HUES6 (cell line): ENCODE results near the gene DDX41.

Source experiments
- H3K27ac ChIP-seq: 2 replicates; pipeline ENCODE4 v1.7.0; 2013; ENCODE audit warnings: low read depth, mild to moderate bottlenecking, low read length, inconsistent platforms
- H3K27me3 ChIP-seq: 2 replicates; pipeline ENCODE4 v1.6.1; 2013; ENCODE audit warnings: low read length; ENCODE audit not compliant: control insufficient read depth, insufficient read depth
- H3K36me3 ChIP-seq: 2 replicates; pipeline ENCODE4 v1.6.1; 2013; ENCODE audit warnings: low read length; ENCODE audit not compliant: control insufficient read depth, insufficient read depth
- H3K4me1 ChIP-seq: 2 replicates; pipeline ENCODE4 v1.6.1; 2013; ENCODE audit warnings: low read length; ENCODE audit not compliant: control insufficient read depth, insufficient read depth
- H3K4me3 ChIP-seq: 2 replicates; pipeline ENCODE4 v1.5.1; 2013; ENCODE audit warnings: low read depth, low read length
- H3K9ac ChIP-seq: one replicate; pipeline ENCODE4 v1.6.1; 2013; ENCODE audit warnings: mild to moderate bottlenecking, low read length
- H3K9me3 ChIP-seq: 2 replicates; pipeline ENCODE4 v1.6.1; 2013; ENCODE audit warnings: low read depth, low read length; ENCODE audit not compliant: control insufficient read depth, insufficient read depth

Gene DDX41

DNA sequence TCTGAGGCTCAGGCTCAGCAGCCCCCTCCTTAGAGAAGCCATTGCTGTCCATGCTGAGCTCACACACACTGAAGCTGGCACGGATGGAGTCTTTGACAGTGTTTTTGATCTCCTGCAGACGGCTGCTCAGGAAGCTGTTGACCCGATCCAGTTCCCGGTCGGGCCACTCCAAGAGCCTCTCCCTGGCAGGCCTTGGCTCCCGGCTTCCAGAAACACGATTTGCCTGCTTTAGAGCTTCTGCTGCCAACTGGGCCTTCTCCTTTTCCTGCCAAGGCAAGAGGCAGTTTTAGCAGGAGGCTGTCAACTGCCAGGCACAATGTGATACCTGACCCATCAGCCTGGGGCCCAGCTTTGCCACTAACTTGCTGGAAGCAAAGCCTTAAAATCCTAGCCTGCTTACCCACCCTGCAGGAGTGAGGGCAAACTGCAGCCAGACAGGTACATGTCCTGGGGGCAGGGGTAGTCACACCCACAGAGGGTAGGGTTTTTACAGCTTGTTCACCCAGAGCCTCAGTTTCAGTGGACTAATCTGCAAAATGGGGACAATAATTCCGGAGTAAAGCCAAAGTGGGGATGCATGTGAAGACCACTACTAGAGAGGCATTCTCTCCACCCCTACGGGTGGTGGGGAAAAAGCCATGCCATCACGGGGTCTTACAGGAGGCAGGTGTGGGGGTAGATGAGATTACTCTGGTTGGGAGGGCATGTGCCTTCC is 8.3 kb upstream of the DDX41 start:
- Histone ChIP-seq H3K27ac (no peak overlapping the region), H3K9me3 (no peaks in the 10 kb centered on the region), H3K9ac (no peak overlapping the region), H3K36me3 (peaks cover 94% of the 10 kb centered on the region), H3K27me3 (no peaks in the 10 kb centered on the region), H3K4me1 (no peaks in the 10 kb centered on the region), H3K4me3 (no peak overlapping the region)

DNA sequence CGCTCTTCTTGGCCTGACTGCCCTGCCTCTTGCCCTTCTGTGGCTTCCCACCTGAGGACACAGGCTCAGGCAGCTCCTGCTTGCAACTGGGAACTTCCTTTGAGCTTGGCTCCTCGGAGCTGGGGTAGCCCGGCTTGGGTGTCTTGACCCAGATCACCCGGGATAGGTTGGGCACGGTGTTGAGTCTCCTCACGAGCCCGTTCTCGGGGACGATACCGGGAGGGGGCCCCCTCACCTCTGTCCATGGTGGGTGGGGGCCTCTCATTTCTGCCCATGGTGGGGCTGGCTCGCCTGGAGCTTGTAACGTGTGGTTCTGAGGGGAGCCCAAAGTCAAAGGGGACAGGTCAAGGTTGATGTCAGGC is 7.8 kb upstream of the DDX41 start:
- no peak overlapping the region for H3K9ac ChIP-seq
- H3K4me3 ChIP-seq, result no peak overlapping the region
- no peaks in the 10 kb centered on the region for H3K27me3 ChIP-seq
- no peaks in the 10 kb centered on the region for H3K9me3 ChIP-seq
- no peaks in the 10 kb centered on the region for H3K4me1 ChIP-seq
- peaks cover 94% of the 10 kb centered on the region for H3K36me3 ChIP-seq
- H3K27ac ChIP-seq, result no peak overlapping the region

DNA sequence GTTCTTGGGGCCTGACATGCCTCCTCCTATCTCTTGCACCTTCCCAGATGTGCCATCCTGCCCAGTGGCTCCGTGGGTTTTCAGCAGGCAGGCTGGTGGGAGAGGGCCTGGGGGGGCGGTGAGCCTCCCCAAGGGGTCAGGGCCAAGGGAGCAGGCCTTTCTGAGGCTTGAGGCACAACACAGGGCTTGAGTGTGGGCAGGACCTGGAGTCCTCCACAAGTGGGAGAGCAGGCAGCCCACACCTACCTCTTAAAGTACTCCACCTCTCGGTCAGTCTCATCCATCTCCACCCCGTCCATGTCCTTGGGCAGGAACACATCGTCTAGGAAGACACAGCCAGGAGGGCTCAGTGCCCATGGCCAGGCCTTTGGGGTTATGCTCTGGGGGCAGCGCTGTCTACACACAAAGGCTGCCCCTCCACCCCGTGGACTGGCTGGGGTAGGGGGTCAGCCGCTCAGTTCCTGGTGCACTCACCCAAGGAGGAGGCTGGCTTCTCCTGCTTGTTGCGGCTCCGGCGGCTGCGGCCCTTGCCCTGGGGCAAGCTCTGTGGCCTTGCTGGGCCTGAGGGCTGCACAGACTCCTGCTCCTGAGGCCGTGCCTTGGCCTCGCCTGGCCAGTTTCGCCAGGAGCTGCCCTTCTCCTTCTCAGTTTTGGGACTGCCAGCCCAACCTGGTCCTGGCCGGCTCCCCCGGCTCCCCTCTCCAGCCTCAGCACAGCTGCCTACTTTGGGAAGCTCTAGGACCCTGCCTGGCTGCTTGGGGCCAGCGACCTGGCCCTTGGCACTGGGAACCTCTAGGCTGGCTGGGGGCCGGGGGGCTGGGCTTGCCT is 7.2 kb upstream of the DDX41 start:
- Histone ChIP-seq H3K36me3 (peaks cover 94% of the 10 kb centered on the region), H3K9me3 (no peaks in the 10 kb centered on the region), H3K9ac (no peak overlapping the region)

DNA sequence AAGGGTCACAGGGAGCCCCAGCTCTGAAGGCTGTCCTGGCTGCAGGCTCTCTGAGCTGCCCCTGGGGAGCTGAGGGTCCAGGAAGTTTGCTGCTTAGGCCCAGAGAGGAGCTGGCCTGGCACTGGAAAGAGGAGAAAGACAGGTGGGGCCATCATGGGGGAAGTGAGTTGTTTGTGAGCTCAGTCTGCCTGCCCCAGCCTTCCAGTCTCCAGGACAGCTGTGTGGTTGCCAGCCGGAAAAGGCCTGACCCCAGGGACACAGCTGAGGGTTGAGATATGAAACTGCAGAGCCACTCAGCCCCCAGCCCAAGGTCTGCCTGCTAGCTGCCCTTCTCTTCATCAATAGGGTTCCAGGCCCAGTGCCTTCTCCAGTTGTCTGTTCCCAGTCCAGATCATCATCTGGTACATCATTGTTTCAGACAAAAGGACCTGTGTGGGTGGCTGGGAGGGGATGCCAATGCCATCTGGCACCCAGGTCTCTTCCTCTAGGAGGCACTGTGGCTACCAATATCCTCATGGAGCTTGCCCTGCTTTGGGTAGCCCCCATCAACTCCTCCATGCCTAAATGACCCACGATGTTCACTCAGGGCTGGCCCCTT is 4.3 kb upstream of the DDX41 start:
- no peak overlapping the region for H3K9ac ChIP-seq
- H3K9me3 ChIP-seq, result no peaks in the 10 kb centered on the region
- peaks cover under 1% of the 10 kb centered on the region; the same call in 1 of the 2 replicates for H3K4me1 ChIP-seq
- no peaks in the 10 kb centered on the region for H3K27me3 ChIP-seq
- peaks cover 66% of the 10 kb centered on the region for H3K36me3 ChIP-seq
- no peak overlapping the region for H3K27ac ChIP-seq
- H3K4me3 ChIP-seq, result no peak overlapping the region

More for the DNA sequence above, 7.2 kb upstream of the DDX41 start:
- Histone ChIP-seq H3K27ac (no peak overlapping the region), H3K27me3 (no peaks in the 10 kb centered on the region), H3K4me3 (no peak overlapping the region), H3K4me1 (no peaks in the 10 kb centered on the region)

DNA sequence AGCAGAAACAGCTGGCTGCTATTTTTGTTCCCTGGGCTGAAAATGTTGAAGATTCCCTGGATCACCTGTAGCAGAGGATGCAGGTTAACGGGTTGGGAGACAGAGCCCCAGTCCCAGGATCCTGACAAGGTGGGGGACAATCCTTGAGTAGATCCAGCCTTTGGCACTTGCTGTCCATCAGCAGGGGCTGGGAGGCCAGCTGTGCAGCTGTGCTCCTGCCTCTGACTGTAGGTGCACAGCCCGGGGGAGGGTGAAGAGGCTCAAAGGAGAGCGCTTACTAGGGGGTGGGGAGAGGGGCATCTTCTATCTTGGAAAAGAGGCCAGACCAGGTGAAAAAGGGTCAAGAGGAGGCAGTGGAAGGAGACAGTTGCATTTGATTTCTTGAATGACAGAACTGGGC is 3.5 kb upstream of the DDX41 start:
- Histone ChIP-seq H3K9me3 (no peaks in the 10 kb centered on the region), H3K27ac (no peak overlapping the region), H3K27me3 (no peaks in the 10 kb centered on the region), H3K36me3 (peaks cover 66% of the 10 kb centered on the region), H3K4me3 (no peak overlapping the region), H3K4me1 (peaks cover 6% of the 10 kb centered on the region; the same call in 1 of the 2 replicates), H3K9ac (no peak overlapping the region)

DNA sequence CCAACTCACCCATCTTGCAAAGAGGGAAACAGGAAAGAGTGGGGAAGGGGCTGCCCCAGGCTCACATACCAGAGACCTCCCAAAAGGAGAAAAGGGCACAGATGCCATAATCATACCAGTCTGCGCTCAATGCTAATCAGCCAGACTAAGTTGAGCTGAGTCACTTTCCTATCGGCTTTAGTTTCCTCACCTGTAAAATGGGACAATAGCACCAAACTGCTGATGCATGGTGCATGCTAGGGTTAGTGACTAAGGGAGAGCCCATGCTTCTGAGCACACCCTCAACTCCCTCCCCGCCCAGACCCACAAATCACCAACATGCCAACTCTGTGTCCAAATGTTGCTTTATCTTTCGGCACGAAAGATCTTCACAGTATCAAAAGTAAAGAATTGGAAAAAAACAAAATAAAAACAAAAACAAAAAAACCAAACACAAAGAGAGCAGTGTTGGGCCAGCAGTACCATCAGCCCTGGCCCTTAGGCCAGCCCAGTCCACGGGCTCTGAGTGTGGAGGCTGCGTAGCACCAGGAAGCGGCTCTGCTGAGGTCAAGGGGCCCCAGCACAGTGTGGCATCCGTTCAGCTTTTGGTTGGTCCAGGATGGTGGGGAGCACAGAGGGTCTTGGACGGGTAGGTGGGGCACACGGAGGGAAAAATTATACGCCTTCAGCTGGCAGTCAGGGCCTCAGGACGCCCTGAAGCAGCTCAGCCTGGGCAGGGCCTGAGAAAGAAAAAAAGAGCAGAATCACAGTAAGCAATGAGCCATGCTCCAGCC is 2.9 kb upstream of the DDX41 start:
- peaks cover 66% of the 10 kb centered on the region for H3K36me3 ChIP-seq
- no peak overlapping the region for H3K27ac ChIP-seq
- H3K4me3 ChIP-seq, result no peak overlapping the region
- H3K9me3 ChIP-seq, result no peaks in the 10 kb centered on the region
- no peak overlapping the region for H3K9ac ChIP-seq
- no peaks in the 10 kb centered on the region for H3K27me3 ChIP-seq
- peaks cover 6% of the 10 kb centered on the region; the same call in 1 of the 2 replicates for H3K4me1 ChIP-seq

DNA sequence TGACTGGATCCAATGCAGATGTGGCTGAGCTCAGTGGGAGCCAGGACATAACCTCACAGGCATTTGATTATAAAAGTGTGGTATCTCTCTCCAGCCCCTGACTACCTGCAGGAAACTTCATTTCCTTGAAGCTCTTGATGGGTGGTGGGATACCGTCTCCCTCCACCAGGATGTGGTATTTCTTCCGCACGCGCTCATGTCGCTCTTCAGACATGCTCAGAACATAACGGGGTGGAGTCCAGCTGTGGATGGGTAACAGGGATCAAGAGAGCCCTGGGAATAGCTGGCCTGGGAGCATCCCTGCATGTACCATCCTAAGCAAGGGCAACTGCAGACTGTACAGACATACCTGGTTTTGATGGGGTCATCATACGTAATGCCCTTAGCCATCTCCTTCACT is 1.2 kb downstream of the DDX41 start:
- Histone ChIP-seq H3K9me3 (no peaks in the 10 kb centered on the region), H3K27ac (no peak overlapping the region), H3K4me3 (peak overlapping the region; percentile 97), H3K36me3 (peaks cover 72% of the 10 kb centered on the region), H3K27me3 (no peaks in the 10 kb centered on the region), H3K9ac (peak overlapping the region; percentile 98), H3K4me1 (peaks cover 8% of the 10 kb centered on the region; the same call in 1 of the 2 replicates)

DNA sequence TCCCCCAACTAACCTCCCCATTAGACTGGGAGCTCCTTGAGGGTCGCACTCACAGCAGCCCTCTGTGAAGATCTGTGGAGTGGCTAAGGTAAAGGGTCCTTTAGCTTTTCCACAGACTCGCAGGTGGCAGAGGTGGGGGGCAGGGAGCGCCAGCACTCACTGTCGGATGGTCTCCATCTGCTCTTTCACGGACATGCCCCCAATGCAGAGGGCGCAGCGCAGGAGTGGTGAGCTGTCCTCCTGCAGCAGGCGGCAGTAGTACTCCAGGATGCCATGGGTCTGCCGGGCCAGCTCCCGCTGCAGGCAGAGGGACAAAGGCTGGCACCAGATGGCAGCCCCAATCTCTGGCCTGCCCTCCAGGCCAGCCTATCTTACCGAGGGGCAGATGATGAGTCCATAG is 2.2 kb downstream of the DDX41 start:
- Histone ChIP-seq H3K36me3 (peaks cover 64% of the 10 kb centered on the region), H3K4me1 (peaks cover 16% of the 10 kb centered on the region), H3K9me3 (no peaks in the 10 kb centered on the region), H3K9ac (no peak overlapping the region), H3K4me3 (no peak overlapping the region), H3K27me3 (no peaks in the 10 kb centered on the region), H3K27ac (no peak overlapping the region)

DNA sequence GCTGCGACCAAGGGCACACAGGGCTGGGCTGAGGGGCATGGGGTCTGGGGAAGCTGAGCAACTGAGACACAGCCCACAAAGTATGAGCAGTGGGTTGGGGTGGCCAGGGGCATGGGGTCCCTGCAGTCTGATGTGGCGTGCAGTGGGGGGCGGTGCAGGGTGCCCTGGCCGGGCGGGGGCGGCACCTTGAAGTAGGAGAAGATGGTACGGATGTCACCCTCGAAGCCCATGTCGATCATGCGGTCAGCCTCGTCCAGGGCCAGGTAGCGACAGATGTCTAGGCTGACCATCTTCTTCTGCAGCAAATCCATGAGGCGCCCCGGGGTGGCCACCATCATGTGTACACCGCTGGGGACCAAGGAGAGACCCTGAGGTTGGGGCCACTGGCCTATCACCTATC is 3.3 kb downstream of the DDX41 start:
- H3K27ac ChIP-seq, result no peak overlapping the region
- no peak overlapping the region for H3K4me3 ChIP-seq
- no peaks in the 10 kb centered on the region for H3K27me3 ChIP-seq
- no peak overlapping the region for H3K9ac ChIP-seq
- H3K36me3 ChIP-seq, result peaks cover 57% of the 10 kb centered on the region
- no peaks in the 10 kb centered on the region for H3K9me3 ChIP-seq
- peaks cover 25% of the 10 kb centered on the region for H3K4me1 ChIP-seq

DNA sequence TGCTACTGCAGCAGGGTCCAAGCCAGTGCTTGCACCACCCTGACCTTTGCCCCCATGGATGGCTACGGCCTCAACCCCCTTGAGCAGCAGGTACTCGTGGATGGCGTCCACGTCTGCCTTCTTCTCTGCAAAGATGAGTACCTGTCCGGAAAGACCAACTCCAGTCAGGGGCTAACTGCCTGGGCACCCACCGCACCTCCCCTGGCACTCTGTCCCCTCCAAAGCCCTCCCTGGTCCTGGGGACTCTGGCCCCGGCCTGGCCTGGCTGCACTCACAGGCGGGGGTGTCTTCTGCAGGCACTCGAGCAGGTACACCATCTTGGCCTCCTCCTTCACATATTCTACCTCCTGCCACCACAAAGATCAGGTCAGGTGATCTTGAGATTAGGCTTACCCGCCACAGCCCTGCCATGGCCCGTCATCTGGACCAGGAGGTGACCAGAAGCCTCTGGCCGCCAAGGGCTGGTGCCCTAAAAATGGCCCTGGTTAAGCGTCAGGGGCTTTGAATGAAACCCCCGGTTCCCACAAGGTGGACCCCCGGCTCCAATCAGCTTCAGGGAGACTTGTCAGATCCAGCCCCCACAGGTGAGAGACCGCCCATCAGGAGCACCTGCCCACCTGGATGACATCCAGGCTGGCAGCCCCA is 3.9 kb downstream of the DDX41 start:
- Histone ChIP-seq H3K4me1 (peaks cover 25% of the 10 kb centered on the region), H3K4me3 (no peak overlapping the region), H3K27me3 (no peaks in the 10 kb centered on the region), H3K36me3 (peaks cover 57% of the 10 kb centered on the region), H3K9ac (no peak overlapping the region), H3K9me3 (no peaks in the 10 kb centered on the region), H3K27ac (no peak overlapping the region)
